ENCODE data around the gene CAMK1D. TPM values are rescaled to one million over a fixed set of nuclear protein-coding genes. Genes with fewer than 3 reads are reported as not detected.

The CAMK1D gene
- total and polyA plus RNA-seq, 10 of the 15 experiments (the other 5 are each of a cell fraction or from before 2014, with no cell fraction given), result 2.1 to 35.5 (median 14.7) TPM

- ATAC-seq (no peak), DNase-seq (ENCODE audit: low read depth, low spot score) (no peak), FAIRE-seq (no peak)
- ChIA-PET RAD21 (ENCODE audit: unreplicated experiment) (no interaction called here), CTCF (no interaction called here), POLR2A (no interaction called here), SMC1A (ENCODE audit: uncharacterized antibody, unreplicated experiment) (no interaction called here)
- H3K27me3 ChIP-seq (replicated peaks in 1 of 2; ENCODE audit: control insufficient read depth in 2 of 2, insufficient read depth in 2 of 2, low read length in 1 of 2), result no peaks in the 10 kb centered on the region
- H3K36me3 ChIP-seq (ENCODE audit: control insufficient read depth in 2 of 2, insufficient read depth in 2 of 2, low read length in 1 of 2), result no peaks in the 10 kb centered on the region
- H3K4me3 ChIP-seq, result no peak overlapping the region
- no peak overlapping the region for H3K9ac ChIP-seq (ENCODE audit: control insufficient read depth, insufficient read depth, low read length)
- WGBS (ENCODE audit: insufficient coverage, insufficient replicate concordance, low lambda C conversion rate, missing lambda C conversion rate), result 87% methylated on average over 14 of the region's 14 CpGs
- H2AFZ ChIP-seq (ENCODE audit: control insufficient read depth, low read depth, low read length), result no peak overlapping the region
- no peak overlapping the region for H3K4me2 ChIP-seq (ENCODE audit: control insufficient read depth, insufficient read depth)
- H3K27ac ChIP-seq (ENCODE audit: control insufficient read depth, insufficient read depth), result no peak overlapping the region
- TF ChIP-seq NFXL1 (IDR thresholded peaks at IDR 0.05; ENCODE audit: borderline replicate concordance), result no peak
- no peak for TF ChIP-seq BCL11A (IDR thresholded peaks at IDR 0.05; ENCODE audit: low read depth, low read length)
- TF ChIP-seq CREB1 (IDR thresholded peaks at IDR 0.05; ENCODE audit: low read depth), result no peak
- TF ChIP-seq RAD21 (IDR thresholded peaks at IDR 0.05; ENCODE audit: insufficient read depth, low read depth, low read length), result no peak
- TF ChIP-seq ESRRA (IDR thresholded peaks at IDR 0.05; ENCODE audit: low read length), result no peak
- no peak for TF ChIP-seq NFYA (IDR thresholded peaks at IDR 0.05; ENCODE audit: borderline replicate concordance, low read depth, low read length)
- TF ChIP-seq IRF3 (IDR thresholded peaks at IDR 0.05), result no peak
- TF ChIP-seq, protein P1, sequence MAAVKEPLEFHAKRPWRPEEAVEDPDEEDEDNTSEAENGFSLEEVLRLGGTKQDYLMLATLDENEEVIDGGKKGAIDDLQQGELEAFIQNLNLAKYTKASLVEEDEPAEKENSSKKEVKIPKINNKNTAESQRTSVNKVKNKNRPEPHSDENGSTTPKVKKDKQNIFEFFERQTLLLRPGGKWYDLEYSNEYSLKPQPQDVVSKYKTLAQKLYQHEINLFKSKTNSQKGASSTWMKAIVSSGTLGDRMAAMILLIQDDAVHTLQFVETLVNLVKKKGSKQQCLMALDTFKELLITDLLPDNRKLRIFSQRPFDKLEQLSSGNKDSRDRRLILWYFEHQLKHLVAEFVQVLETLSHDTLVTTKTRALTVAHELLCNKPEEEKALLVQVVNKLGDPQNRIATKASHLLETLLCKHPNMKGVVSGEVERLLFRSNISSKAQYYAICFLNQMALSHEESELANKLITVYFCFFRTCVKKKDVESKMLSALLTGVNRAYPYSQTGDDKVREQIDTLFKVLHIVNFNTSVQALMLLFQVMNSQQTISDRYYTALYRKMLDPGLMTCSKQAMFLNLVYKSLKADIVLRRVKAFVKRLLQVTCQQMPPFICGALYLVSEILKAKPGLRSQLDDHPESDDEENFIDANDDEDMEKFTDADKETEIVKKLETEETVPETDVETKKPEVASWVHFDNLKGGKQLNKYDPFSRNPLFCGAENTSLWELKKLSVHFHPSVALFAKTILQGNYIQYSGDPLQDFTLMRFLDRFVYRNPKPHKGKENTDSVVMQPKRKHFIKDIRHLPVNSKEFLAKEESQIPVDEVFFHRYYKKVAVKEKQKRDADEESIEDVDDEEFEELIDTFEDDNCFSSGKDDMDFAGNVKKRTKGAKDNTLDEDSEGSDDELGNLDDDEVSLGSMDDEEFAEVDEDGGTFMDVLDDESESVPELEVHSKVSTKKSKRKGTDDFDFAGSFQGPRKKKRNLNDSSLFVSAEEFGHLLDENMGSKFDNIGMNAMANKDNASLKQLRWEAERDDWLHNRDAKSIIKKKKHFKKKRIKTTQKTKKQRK (IDR thresholded peaks at IDR 0.05; ENCODE audit: low read depth, low read length), result no peak
- no peak for TF ChIP-seq BCL3 (IDR thresholded peaks at IDR 0.05; ENCODE audit: borderline replicate concordance, insufficient read depth, low read depth, low read length, poor library complexity, severe bottlenecking)
- no peak for TF ChIP-seq EP300 (IDR thresholded peaks at IDR 0.05; ENCODE audit: borderline replicate concordance in 1 of 2, control insufficient read depth in 1 of 2, low read depth in 2 of 2, low read length in 2 of 2)
- TF ChIP-seq CEBPB (IDR thresholded peaks at IDR 0.05; ENCODE audit: borderline replicate concordance in 1 of 2, low read depth in 2 of 2, low read length in 2 of 2), result no peak
- TF ChIP-seq BMI1 (IDR thresholded peaks at IDR 0.05; ENCODE audit: borderline replicate concordance), result no peak
- no peak for TF ChIP-seq NFIC (IDR thresholded peaks at IDR 0.05; ENCODE audit: low read depth, low read length)
- H3K79me2 ChIP-seq (ENCODE audit: control insufficient read depth, insufficient read depth, low read length), result no peaks in the 10 kb centered on the region
- BruUV-seq (replicated peaks), result no TSS peak
- no peaks in the 10 kb centered on the region for H4K20me1 ChIP-seq (ENCODE audit: control insufficient read depth, insufficient read depth)
- H3K9me3 ChIP-seq (replicated peaks; ENCODE audit: control insufficient read depth, insufficient read depth, low read length), result no peaks in the 10 kb centered on the region
- in situ Hi-C loops (cut with MboI) (no loop called here), intact Hi-C loops (cut with micrococcal nuclease; ENCODE audit: unreplicated experiment) (no loop called here)
- H3K4me1 ChIP-seq (ENCODE audit: control insufficient read depth, insufficient read depth, low read length), result no peaks in the 10 kb centered on the region
These were observed 420.1 kb downstream of the CAMK1D start for GRCh38 chr10:12769323-12770044.

All from GM12878 (cell line).